ENCODE data around the gene SPTLC2.

- no peak for TF ChIP-seq EGR1 (IDR thresholded peaks at IDR 0.05)
- no peak for TF ChIP-seq RAD21 (IDR thresholded peaks at IDR 0.05; ENCODE audit: low read depth)
- TF ChIP-seq CEBPB (IDR thresholded peaks at IDR 0.05): no peak
- no peak for TF ChIP-seq EP300 (IDR thresholded peaks at IDR 0.05; ENCODE audit: borderline replicate concordance)
- TF ChIP-seq, protein P1, sequence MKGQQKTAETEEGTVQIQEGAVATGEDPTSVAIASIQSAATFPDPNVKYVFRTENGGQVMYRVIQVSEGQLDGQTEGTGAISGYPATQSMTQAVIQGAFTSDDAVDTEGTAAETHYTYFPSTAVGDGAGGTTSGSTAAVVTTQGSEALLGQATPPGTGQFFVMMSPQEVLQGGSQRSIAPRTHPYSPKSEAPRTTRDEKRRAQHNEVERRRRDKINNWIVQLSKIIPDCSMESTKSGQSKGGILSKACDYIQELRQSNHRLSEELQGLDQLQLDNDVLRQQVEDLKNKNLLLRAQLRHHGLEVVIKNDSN (IDR thresholded peaks at IDR 0.05): no peak
- TF ChIP-seq FOXM1 (IDR thresholded peaks at IDR 0.05; ENCODE audit: borderline replicate concordance, low read depth): no peak
- no peak for TF ChIP-seq MAX (IDR thresholded peaks at IDR 0.05)
These were observed 87.2 kb downstream of the SPTLC2 start for GRCh38 chr14:77529213-77529612.
